DMS 273 (cell line): ENCODE data around the gene THAP9.
A peak's percentile ranks its signal among the peaks of the same experiment; 100 is the strongest.
"Not testable (repeated sequence)": the region's sequence is repeated elsewhere in the genome, so short reads cannot be mapped to it uniquely, and the experiment has no call there.

ENCODE experiments used
- DNase-seq: peaks from one replicate; lab custom pipeline; 2025; ENCODE audit not compliant: unreplicated experiment; lab: John Stamatoyannopoulos, UW

THAP9 gene

DNA sequence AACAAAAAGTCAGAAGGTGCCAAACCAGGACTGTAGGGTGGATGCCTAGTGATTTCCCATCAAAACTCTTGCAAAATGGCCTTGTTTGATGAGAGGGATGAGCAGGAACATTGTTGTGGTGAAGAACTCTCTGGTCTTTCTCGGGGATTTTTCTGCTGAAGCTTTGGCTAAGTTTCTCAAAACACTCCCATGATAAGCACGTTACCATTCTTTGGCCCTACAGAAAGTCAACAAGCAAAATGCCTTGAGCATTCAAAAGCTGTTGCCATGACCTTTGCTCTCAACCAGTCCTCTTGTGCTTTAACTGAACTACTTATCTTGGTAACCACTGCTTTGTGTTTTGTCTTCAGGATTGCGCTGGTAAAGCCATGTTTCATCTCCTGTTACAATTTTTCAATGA lies 6.6 kb upstream of the THAP9 start:
- no peak for DNase-seq

DNA sequence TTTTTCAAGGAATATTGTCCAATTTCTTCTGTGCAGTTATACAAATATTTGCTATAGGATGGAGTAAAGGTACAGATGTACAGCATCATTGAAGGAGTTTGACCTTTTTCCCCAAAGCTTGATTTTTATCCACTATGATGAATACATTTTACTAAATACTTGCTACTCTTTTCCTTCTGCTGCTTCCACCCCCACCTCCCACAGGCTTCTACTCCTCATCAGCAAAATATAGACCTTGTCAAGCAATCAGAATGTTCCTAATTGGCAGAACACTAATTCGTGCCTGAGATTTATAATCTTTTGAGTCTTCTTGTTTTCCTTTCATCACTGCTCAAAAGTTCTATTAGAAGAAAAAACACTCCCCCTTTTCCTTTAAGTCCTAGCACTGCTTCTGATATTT lies 3.8 kb upstream of the THAP9 start:
- no peak for DNase-seq

DNA sequence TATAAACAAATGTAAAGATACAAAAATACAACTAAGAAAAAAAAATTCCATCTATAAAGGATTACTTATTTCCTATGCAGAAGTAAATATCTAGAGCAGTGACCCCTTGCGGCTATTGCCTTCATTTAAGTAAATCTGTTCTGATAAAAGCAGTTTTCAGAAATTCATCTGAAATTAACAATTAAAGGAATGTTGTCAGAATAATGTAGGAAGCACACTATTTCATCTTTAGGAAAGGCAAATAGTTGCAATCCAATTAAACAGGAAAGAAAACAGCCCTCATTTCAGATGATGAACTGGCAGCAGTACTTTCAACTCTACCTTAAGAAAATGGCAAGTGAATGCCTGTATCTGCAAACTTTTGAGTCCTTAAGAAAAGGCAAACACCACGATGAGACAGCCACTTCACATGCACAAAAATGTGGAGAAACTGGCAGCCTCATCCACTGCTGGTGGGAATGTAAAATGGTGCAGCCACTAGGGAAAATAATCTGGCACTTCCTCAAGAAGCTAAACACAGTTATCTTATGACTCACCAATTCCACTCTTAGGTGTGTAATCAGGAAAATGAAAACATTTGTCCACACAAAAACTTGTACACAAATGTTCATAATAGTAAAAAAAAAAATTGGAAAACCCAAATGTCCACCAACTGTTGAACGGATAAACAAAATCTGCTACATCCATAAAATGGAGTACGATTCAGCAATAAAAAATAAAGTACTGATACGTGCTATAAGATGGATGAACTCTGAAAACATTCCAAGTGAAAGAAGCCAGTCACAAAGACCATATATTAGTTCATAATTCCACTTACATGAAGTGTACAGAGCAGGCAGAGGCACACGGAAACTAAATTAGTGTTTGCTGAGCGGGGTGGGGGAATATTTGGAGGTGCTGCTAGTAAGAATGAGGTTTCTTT lies 2.0 kb upstream of the THAP9 start:
- DNase-seq = peak; percentile 37

DNA sequence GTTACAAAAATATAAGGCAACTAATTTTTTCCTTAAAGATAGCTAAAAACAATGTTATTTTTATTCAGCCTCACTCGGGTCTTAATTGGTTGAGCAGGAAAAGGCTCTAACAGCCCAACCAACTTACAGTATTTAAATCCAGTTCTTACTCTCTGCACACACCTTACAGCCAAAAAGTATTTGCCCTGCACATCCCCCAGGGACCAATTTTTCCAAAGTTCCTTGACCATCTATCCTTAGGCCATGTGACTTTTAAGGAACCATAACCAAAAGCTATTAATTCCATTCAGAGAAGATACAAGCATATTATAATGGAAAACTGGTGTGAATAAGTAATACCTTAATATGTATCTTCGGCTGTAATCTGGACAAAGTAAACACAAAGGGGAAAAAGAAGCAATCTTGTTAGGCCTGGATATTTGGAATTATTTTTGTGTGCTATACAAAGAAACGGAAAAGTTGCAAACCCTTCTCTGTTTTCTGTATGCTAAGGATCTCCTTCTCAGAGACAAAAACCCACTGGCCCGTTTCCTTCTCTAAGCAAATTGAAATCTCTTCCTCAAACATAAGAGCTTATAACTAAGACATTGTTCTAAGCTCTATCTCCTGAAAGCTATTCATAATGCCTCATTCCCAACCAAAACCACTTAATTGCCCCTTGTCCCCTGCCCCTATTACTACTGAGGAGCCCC lies 1.0 kb upstream of the THAP9 start:
- peak; percentile 38 for DNase-seq

DNA sequence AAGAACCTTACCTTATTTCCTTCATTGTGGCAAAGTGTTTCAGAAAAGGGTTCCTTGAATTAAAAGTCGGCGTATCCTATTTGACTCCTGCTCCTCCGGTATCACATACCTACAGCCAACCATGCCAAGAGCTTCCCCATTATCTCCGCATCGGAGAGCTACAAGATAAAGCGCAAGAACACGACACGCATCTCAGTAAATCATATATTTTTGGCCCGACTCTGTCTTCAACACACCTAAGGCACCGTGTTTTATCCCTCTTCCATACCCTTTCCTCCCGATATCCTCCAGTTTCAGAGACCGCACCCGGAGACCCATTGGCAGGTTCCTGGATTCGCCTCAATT lies 497 bp upstream of the THAP9 start:
- peak; percentile 77 for DNase-seq

DNA sequence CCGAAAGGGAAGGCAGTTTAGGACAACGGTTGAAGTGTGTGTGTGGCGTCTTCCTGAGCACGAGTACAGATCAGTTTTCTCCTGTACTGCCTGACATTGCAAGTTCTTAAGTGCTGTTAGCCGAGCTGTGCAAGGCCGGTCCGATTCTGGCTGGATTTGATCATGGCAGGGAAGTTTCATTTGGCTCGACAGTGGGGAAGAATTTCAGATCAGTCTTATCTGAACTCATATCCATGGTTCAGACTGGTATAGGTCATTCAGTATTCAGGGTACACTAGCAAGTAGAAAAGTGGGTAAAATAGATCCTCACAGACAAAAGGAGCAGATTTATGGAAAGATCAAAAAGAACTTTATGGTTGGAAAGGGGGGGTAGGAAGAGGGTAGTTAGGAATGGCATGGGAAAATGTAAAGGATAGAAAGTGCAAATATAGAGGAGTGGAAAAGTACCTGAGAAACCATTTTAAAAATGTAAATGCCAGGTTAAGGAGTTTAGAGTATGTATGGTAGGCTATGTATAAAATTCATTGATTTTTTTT lies 716 bp downstream of the THAP9 start:
- no peak for DNase-seq

DNA sequence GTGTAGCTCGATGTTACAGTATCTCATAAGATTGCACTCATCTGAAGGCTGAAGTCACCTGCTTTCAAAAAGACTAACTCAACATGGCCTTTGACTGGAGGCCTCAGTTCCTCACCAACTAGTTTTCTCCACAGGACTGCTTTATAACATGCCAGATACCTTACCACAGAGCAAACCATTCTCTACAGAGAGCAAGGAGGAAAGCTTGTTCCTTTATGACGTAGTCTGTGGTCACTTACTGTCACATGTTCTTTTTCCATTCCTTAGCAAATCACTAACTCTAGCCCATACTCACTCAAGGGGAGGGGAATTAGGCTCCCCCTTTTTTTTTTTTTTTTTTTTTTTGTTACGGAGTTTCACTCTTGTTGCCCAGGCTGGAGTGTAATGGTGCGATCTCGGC lies 3.2 kb downstream of the THAP9 start:
- DNase-seq = no peak

DNA sequence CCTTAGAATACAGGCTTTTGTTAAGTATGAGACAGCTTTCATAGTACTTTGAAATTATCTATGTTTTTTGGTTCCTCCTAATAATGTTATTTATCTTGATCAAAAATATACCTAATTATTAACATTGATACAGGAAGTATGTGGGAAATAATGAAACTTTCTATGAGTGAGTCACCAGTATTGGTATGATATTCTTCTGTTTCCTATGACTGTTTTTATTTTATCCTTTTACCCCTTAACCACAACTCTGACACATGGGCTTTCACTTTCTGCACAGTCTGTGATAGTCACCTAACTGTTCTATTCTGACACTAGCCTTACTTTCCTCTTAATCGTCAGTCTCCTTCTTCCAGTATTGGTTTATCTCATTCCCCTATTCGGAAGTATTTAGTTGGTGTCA lies 4.7 kb downstream of the THAP9 start:
- DNase-seq = no peak

DNA sequence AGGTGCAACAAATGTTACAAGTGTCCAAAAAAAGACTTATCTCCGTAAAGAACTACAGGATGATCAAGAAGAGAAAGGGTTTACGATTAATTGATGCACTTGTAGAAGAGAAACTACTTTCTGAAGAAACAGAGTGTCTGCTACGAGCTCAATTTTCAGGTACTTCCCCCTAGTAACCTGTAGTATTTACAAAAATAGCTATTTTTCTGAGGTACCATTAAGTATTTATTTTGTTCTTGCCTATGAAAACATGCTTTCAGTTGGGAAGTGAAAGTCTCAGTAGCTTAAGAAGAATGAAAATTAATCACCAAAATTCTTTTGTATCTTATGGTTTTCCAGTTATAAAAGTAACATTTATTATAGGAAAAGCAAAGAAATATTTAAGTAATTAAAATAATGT lies 5.9 kb downstream of the THAP9 start:
- DNase-seq = no peak

DNA sequence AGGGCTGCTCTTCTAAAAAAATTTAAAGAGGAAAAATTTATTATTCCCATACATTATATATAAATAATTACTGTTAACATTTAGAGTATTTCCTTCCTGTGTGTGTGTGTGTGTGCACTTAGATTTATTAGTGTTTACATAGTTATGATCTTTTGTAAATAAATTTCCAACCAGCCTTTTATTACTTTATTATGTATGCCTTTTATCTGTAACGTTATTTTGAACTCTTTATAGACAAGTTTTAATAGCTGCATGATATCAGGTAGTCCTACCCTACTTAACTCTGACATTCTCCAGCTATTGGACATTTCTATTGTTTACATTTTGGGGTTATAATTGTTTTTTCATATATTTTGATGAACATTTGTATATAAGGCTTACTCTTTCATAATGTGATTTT lies 8.8 kb downstream of the THAP9 start:
- DNase-seq = no peak

DNA sequence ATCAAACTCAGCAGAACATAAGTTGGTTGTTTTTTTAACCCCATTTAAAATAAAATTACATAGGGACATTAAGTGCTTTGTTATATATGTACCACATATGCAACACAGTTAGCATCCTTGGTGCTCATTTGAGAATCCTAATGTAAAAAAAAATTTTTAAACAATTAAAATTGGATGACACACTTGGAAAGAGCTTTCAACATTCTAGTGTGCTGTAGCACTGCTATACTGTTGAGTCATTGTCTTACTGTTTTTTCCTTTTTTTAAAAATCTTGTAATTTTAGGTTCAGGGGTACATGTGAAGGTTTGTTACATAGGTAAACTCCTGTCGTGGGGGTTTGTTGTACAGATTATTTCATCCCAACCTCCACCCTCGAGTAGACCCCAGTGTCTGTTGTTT lies 12.8 kb downstream of the THAP9 start:
- no peak for DNase-seq

DNA sequence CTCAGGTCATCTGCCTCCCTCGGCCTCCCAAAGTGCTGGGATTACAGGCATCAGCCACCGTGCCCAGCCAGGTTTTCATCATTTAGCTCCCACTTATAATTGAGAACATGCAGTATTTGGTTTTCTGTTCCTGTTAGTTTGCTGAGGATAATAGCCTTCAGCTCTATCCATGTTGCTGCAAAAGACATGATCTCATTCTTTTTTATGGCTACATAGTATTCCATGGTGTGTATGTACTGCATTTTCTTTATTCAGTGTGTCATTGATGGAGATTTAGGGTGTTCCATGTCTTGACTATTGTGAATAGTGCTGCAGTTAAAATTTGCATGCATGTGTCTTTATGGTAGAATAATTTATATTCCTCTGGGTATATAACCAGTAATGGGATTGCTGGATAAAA lies 13.4 kb downstream of the THAP9 start:
- DNase-seq = not testable (repeated sequence)

DNA sequence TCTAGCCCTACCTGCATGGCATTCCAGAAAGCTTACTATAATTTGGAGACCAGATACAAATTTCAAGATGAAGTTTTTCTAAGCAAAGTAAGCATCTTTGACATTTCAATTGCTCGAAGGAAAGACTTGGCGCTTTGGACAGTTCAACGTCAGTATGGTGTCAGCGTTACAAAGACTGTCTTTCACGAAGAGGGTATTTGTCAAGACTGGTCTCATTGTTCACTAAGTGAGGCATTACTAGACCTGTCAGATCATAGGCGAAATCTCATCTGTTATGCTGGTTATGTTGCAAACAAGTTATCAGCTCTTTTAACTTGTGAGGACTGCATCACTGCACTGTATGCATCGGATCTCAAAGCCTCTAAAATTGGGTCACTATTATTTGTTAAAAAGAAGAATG lies 17.6 kb downstream of the THAP9 start:
- DNase-seq = no peak

DNA sequence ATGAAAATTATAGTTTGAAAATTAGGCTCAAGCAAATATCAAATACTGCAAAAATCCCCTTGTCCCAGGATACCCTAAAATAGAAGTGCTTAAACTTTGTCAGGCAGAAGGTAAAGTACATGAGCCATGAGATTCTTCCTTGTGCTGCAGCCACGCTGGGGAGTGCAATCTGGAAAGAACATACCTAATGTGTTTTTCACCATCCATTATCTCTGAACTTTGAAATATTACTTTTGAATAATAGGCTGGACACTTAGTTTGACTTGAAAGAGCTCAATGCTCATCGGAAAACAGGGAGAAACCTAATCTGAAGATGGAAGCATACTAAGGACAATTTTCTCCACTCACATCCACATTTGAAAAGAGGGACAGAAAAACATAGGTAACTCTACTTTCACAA lies 18.9 kb downstream of the THAP9 start:
- DNase-seq = no peak

DNA sequence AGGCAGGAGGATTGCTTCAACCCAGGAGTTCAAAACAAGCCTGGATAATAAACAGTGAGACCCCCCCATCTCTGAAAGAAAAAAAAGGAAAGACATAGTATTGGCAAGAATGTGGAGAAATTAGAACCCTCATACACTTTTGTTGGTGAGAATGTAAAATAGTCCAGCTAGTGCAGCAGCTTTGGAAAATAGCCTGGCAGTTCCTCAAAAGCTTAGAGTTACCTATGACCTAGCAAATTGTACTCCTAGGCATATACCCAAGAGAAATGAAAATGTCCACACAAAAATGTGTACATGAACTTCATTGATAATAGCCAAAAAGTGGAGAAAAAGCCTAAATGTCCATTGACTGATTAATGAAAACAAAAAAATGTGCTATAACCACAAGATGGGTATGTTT lies 21.3 kb downstream of the THAP9 start:
- no peak for DNase-seq

DNA sequence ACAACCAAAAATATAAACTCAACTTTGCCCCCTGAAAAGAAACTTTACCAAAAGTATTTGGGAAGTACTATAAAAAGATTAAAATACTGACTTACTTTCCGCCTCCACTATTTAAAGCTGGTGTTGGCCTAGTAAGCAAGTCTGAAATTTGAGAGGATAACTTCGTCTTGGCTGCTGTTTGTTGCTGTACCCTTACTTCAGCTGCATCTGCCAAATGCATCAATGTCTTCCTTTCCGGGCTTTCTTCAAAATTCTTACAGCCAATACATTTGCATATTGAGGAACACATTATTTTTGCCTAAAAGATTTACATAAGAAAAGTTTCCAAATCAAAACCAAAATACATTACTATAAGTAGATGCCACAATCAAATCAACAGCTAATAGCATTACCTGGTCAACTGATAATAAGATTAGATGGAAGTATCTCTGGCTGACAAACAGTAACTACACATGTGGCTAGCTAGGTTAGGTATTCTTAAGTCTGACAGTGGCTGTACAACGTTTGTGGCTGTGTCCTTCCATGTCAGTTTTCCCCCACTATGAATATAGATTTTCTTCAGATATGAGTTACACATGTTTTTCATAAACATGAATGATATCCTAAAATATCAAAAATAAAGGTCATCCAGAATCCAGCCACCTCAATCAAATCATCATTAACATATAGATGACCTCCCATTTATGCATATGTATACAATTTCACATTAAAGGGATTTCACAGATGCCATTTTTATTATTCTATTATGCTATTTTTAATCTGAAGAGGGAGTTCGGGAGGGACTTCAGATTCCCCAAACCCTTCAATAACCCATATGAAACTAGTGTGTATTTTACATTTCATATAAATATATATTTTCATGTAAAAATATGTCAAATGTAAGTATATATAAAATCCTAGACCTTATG lies 30.6 kb downstream of the THAP9 start:
- DNase-seq = no peak

DNA sequence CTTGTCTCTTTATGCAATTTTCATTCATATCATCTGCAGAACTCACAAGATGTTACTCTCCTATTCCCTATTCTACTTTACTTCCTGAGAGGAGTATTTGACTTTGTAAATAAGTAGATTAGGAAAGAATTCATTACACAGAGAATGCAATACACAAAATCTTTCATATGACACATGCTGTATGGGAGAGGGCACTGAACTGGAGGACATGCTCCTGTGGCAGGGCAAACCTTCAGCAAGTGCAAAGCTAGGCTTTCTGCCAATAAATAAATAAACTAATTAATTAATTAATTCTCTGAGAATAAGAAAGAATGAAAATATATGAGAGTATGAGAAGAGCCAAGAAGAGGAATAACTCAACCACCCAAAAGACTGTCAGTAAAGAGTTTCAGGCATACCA lies 33.9 kb downstream of the THAP9 start:
- DNase-seq = no peak

DNA sequence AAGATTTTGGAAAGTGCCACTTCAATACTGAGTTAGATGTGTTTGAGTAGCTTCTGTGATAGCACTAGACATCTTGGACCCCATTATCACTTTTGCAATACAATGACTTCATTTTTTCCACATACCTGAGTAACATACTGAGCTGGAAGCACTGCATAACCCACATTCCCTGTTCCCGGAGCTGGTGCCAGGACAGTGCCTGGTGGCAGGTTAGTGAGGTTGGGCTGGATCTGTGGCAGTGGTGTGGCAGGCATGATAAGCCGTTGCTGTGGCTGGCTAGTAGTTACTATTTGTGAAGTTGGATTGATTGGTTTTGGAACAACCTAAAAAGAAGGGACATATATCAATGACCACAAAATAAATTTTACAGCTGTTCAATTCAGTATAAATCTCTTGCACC lies 38.9 kb downstream of the THAP9 start:
- no peak for DNase-seq

DNA sequence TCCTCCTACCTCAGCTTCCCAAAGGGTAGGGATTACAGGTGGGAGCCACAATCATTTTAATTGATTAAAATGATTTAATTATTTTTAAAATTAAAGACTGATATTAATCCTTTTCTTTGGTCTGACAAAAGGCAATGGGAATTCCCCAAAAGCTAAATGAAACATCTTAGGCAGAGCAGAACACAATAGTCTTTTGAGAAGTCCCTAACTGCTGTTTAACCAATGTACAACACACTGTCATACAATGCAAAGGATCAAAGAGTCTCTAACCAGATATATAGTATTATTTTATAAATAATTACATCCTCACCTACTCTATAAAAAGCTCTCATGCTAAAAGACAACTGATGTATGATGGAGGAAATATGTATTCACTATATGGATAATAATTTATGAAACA lies 47.0 kb downstream of the THAP9 start:
- DNase-seq = no peak

DNA sequence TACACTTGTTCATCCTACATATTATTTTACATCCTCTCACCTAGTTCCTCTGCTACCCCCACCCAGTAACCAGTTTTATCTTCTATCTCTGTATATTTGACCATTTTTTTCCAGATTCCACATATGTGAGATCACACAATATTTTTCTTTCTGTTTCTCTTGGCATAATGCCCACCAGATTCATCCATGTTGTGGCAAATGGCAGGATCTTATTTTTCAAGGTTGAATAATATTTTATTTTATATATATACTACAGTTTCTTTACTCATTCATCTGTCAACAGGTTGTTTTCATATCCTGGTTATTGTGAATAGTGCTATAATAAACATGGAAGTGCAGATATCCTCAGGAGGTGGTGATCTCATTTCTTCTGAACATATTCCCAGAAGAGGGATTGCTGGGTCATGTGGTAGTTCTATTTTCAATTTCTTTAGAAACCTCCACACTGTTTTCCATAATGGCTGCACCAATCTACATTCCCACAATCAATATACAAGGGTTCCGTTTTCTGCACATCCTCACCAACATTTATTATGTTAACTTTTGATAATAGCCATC lies 48.2 kb downstream of the THAP9 start:
- no peak for DNase-seq

DNA sequence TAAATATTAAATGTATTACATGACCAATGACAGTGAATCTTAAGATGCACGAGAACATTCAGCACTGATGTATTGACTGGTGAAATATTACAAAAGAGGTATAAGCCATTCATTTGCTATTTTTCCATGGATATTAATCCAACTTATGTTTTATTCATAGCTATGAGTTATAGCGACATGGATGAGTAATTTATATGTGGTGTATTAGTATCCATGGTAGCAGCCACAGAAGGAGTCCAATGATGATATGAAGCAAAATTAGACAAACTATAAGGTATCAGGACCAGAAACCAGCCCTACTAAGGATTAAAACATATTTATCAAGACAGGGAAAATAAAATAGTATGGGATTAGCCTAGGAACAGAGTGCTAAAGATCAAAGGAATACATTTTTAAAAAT lies 50.7 kb downstream of the THAP9 start:
- DNase-seq = no peak
